ENCODE results near the gene MAST4.

MAST4 gene

DNA sequence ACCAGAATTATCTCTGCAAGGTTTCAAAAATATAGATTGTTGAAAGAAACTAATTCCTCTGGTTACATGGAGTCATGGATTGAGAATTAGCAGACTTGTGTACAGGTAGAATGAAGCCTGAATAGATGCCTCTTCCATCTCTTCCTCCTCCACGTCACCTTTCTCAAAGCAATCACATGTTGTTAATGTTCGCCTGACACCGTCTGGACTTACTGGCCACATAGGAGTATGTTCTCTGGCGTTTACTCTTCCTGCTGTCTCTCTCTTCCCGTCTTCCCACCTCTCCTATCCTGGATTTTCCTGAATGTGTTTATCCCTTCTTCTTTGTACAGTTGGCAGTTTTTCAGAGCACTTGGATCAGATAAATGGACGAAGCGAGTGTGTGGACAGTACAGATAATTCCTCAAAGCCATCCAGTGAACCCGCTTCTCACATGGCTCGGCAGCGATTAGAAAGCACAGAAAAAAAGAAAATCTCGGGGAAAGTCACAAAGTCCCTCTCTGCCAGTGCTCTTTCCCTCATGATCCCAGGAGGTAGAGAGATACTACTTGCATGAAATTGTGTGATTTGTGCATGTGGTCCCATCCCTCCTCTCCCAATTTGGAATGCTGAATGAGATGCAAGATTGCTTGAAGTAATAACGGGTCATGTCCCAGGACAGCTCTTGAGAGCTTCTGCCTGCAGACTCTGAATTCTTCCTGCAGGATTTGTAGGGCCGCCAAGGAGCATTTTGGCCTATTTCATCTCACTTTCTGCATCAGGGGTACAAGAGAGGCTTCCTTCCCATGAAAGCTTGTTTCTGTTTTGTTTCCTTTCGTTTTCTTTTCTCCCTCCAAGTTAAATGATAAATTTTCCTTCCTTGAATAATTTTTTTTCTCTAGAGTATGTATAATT is 553.1 kb downstream of the MAST4 start:
- TF ChIP-seq GABPA (IDR thresholded peaks at IDR 0.05; ENCODE audit: low read depth) (no peak), POLR2AphosphoS5 (IDR thresholded peaks at IDR 0.05; ENCODE audit: low read depth) (no peak), SPI1 (IDR thresholded peaks at IDR 0.05; ENCODE audit: borderline replicate concordance, low read depth) (no peak)
- TF ChIP-seq, protein P1, sequence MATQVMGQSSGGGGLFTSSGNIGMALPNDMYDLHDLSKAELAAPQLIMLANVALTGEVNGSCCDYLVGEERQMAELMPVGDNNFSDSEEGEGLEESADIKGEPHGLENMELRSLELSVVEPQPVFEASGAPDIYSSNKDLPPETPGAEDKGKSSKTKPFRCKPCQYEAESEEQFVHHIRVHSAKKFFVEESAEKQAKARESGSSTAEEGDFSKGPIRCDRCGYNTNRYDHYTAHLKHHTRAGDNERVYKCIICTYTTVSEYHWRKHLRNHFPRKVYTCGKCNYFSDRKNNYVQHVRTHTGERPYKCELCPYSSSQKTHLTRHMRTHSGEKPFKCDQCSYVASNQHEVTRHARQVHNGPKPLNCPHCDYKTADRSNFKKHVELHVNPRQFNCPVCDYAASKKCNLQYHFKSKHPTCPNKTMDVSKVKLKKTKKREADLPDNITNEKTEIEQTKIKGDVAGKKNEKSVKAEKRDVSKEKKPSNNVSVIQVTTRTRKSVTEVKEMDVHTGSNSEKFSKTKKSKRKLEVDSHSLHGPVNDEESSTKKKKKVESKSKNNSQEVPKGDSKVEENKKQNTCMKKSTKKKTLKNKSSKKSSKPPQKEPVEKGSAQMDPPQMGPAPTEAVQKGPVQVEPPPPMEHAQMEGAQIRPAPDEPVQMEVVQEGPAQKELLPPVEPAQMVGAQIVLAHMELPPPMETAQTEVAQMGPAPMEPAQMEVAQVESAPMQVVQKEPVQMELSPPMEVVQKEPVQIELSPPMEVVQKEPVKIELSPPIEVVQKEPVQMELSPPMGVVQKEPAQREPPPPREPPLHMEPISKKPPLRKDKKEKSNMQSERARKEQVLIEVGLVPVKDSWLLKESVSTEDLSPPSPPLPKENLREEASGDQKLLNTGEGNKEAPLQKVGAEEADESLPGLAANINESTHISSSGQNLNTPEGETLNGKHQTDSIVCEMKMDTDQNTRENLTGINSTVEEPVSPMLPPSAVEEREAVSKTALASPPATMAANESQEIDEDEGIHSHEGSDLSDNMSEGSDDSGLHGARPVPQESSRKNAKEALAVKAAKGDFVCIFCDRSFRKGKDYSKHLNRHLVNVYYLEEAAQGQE (IDR thresholded peaks at IDR 0.05; ENCODE audit: insufficient replicate concordance, low read depth) = no peak
- TF ChIP-seq, protein P2, sequence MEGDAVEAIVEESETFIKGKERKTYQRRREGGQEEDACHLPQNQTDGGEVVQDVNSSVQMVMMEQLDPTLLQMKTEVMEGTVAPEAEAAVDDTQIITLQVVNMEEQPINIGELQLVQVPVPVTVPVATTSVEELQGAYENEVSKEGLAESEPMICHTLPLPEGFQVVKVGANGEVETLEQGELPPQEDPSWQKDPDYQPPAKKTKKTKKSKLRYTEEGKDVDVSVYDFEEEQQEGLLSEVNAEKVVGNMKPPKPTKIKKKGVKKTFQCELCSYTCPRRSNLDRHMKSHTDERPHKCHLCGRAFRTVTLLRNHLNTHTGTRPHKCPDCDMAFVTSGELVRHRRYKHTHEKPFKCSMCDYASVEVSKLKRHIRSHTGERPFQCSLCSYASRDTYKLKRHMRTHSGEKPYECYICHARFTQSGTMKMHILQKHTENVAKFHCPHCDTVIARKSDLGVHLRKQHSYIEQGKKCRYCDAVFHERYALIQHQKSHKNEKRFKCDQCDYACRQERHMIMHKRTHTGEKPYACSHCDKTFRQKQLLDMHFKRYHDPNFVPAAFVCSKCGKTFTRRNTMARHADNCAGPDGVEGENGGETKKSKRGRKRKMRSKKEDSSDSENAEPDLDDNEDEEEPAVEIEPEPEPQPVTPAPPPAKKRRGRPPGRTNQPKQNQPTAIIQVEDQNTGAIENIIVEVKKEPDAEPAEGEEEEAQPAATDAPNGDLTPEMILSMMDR (IDR thresholded peaks at IDR 0.05; ENCODE audit: insufficient read depth, low read length) = no peak
- DNase-seq (ENCODE audit: low read depth in 1 of 2, low spot score in 1 of 2) = no peak
- Histone ChIP-seq H3K4me3 (replicated peaks; ENCODE audit: insufficient read depth, low read length) (no peak overlapping the region), H3K27ac (replicated peaks) (no peak overlapping the region), H3K27me3 (ENCODE audit: insufficient read depth, poor library complexity, severe bottlenecking) (no peaks in the 10 kb centered on the region)

DNA sequence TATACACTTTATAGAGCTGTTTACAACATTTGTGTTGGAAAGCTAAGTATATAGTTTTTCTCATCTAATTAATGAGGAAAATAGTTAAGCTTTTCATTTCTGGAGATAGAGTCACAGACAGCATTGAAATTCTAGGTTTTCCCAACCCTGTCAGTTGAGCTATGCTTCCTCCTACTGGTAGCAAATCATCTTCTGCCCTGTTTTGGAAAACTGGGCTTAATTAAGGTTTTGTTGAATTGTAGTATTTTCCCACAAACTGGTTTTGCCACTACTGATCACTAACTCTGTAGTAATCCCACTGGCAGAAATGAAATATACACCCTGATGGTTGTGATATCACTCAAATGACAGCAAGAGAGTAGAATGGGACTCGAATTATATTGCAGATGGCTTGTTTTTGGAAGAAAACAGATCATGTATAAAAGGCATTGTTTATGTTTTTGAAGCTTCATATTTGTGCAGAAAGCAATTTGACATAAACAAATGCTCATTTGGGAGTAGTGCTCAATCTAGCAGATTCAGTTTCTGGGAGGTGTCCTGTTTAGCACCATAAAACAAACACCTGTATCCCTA is 553.8 kb downstream of the MAST4 start:
- no peak for DNase-seq (ENCODE audit: low read depth in 1 of 2, low spot score in 1 of 2)
- no peak overlapping the region for H3K4me3 ChIP-seq (replicated peaks; ENCODE audit: insufficient read depth, low read length)
- H3K27me3 ChIP-seq (ENCODE audit: insufficient read depth, poor library complexity, severe bottlenecking) = no peaks in the 10 kb centered on the region
- TF ChIP-seq GABPA (IDR thresholded peaks at IDR 0.05; ENCODE audit: low read depth) (no peak), SPI1 (IDR thresholded peaks at IDR 0.05; ENCODE audit: borderline replicate concordance, low read depth) (no peak), POLR2AphosphoS5 (IDR thresholded peaks at IDR 0.05; ENCODE audit: low read depth) (no peak)
- TF ChIP-seq, protein P2 (IDR thresholded peaks at IDR 0.05; ENCODE audit: insufficient read depth, low read length) = no peak
- no peak overlapping the region for H3K27ac ChIP-seq (replicated peaks)

DNA sequence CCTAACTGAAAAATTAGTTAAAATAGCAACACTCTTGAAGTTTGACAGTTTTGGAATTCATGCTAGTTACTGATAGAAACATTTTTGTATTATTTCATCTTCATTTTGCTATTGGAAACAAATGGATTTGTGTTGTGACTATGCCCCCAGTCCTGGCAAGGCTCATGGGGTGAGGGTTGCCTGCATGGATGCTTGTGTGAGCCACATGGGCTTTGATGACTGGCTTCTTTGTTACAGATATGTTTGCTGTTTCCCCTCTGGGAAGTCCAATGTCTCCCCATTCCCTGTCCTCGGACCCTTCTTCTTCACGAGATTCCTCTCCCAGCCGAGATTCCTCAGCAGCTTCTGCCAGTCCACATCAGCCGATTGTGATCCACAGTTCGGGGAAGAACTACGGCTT is 556.2 kb downstream of the MAST4 start:
- Histone ChIP-seq H3K4me3 (replicated peaks; ENCODE audit: insufficient read depth, low read length) (no peak overlapping the region), H3K27me3 (ENCODE audit: insufficient read depth, poor library complexity, severe bottlenecking) (no peaks in the 10 kb centered on the region), H3K27ac (replicated peaks) (no peak overlapping the region)
- TF ChIP-seq, protein P2 (IDR thresholded peaks at IDR 0.05; ENCODE audit: insufficient read depth, low read length) = no peak
- TF ChIP-seq, protein P1 (IDR thresholded peaks at IDR 0.05; ENCODE audit: insufficient replicate concordance, low read depth) = no peak
- TF ChIP-seq POLR2AphosphoS5 (IDR thresholded peaks at IDR 0.05; ENCODE audit: low read depth) (no peak), SPI1 (IDR thresholded peaks at IDR 0.05; ENCODE audit: borderline replicate concordance, low read depth) (no peak)
- DNase-seq (ENCODE audit: low read depth in 1 of 2, low spot score in 1 of 2) = no peak
